GF-D8 (cell line): ENCODE results near the gene GABRG3.

Experiments
- DNase-seq: peaks from one replicate; lab custom pipeline; 2025; lab: John Stamatoyannopoulos, UW

GABRG3 gene

GRCh38 chr15:27506752-27507151 is 535.8 kb downstream of the GABRG3 start:
- no peak for DNase-seq

- no peak for DNase-seq
Measured at GRCh38 chr15:27509014-27509413, 538.0 kb downstream of the GABRG3 start.

- DNase-seq = no peak
Measured at GRCh38 chr15:27512281-27513001, 541.5 kb downstream of the GABRG3 start.

- no peak for DNase-seq
Measured at GRCh38 chr15:27514526-27514925, 543.5 kb downstream of the GABRG3 start.

GRCh38 chr15:27527490-27528067 is 556.6 kb downstream of the GABRG3 start:
- DNase-seq = no peak

- no peak for DNase-seq
Measured at GRCh38 chr15:27529399-27529798, 558.4 kb downstream of the GABRG3 start.

GRCh38 chr15:27530994-27531393 is 560.0 kb downstream of the GABRG3 start:
- DNase-seq = no peak

GRCh38 chr15:27532358-27532757 is 561.4 kb downstream of the GABRG3 start:
- no peak for DNase-seq

- no peak for DNase-seq
Measured at GRCh38 chr15:27535445-27536129, 564.6 kb downstream of the GABRG3 start.

GRCh38 chr15:27538325-27538724 is 567.3 kb downstream of the GABRG3 start:
- DNase-seq = no peak

- DNase-seq = no peak
Measured at GRCh38 chr15:27541581-27541980, 570.6 kb downstream of the GABRG3 start.

- DNase-seq = no peak
Measured at GRCh38 chr15:27545494-27546255, 574.7 kb downstream of the GABRG3 start.

GRCh38 chr15:27549746-27550145 is 578.8 kb downstream of the GABRG3 start:
- no peak for DNase-seq

- DNase-seq = no peak
Measured at GRCh38 chr15:27550635-27551034, 579.7 kb downstream of the GABRG3 start.

- DNase-seq = no peak
Measured at GRCh38 chr15:27561816-27562215, 590.8 kb downstream of the GABRG3 start.

GRCh38 chr15:27563765-27564370 is 592.9 kb downstream of the GABRG3 start:
- DNase-seq = no peak

- no peak for DNase-seq
Measured at GRCh38 chr15:27564656-27565055, 593.7 kb downstream of the GABRG3 start.

GRCh38 chr15:27570746-27571145 is 599.8 kb downstream of the GABRG3 start:
- no peak for DNase-seq

- no peak for DNase-seq
Measured at GRCh38 chr15:27573805-27574485, 603.0 kb downstream of the GABRG3 start.

- DNase-seq = no peak
Measured at GRCh38 chr15:27574541-27575054, 603.6 kb downstream of the GABRG3 start.

- DNase-seq = no peak
Measured at GRCh38 chr15:27575521-27575920, 604.5 kb downstream of the GABRG3 start.
